OCI-LY3 (cell line): ENCODE results near the gene NUDT21.

Experiments
- H2AFZ ChIP-seq: fragments of 200-600, 300-600 bp; shearing (Covaris generic); 2 replicates; pipeline ENCODE4 v1.6.0; 2014; ENCODE audit warnings: antibody characterized with exemption, low read depth, low read length
- H3K27ac ChIP-seq: fragments of 200-600, 300-600 bp; sonication (generic); 2 replicates; pipeline ENCODE4 v1.5.1; 2014; ENCODE audit warnings: mild to moderate bottlenecking, low read length, moderate library complexity, mixed read lengths
- H3K27me3 ChIP-seq: fragments of 200-600, 300-600 bp; sonication (generic); 2 replicates; pipeline ENCODE4 v1.6.1; 2014; ENCODE audit warnings: low read depth, low read length, mixed read lengths
- H3K36me3 ChIP-seq: fragments of 200-600, 300-600 bp; sonication (generic); replicated peaks from 2 replicates; pipeline ENCODE3; 2014; ENCODE audit warnings: low read depth, low read length, mixed read lengths
- H3K4me1 ChIP-seq: fragments of 300-600, 200-600 bp; sonication (generic); 2 replicates; pipeline ENCODE4 v1.6.1; 2014; ENCODE audit warnings: low read length, mixed read lengths
- H3K4me2 ChIP-seq: fragments of 200-600, 300-600 bp; sonication (generic); 2 replicates; pipeline ENCODE4 v1.6.1; 2014; ENCODE audit warnings: low read length, mixed read lengths
- H3K4me3 ChIP-seq: fragments of 300-600, 200-600 bp; sonication (generic); 2 replicates; pipeline ENCODE4 v1.5.1; 2014; ENCODE audit warnings: antibody characterized with exemption, mild to moderate bottlenecking, low read length, moderate library complexity
- H3K79me2 ChIP-seq: fragments of 300-600, 200-600 bp; shearing (Covaris generic); 2 replicates; pipeline ENCODE4 v1.6.1; 2014; ENCODE audit warnings: mild to moderate bottlenecking, low read length, mixed read lengths
- H3K9ac ChIP-seq: fragments of 300-600, 200-600 bp; shearing (Covaris generic); 2 replicates; pipeline ENCODE4 v1.6.0; 2014; ENCODE audit warnings: mild to moderate bottlenecking, low read length, moderate library complexity
- H3K9me3 ChIP-seq: fragments of 200-600, 300-600 bp; shearing (Covaris generic); 2 replicates; pipeline ENCODE4 v1.6.1; 2014; ENCODE audit warnings: low read length, mixed read lengths; ENCODE audit not compliant: insufficient read depth
- H4K20me1 ChIP-seq: fragments of 200-600, 300-600 bp; sonication (generic); 2 replicates; pipeline ENCODE4 v1.6.1; 2016; ENCODE audit warnings: low read length, mixed read lengths; ENCODE audit not compliant: insufficient read depth
- EZH2phosphoT487 ChIP-seq: fragments of 200-600 bp; shearing (Covaris generic); IDR thresholded peaks from 2 replicates; pipeline ENCODE4 v1.6.1; 2018; ENCODE audit warnings: antibody characterized with exemption, mixed run types, low read depth
- TF ChIP-seq, protein P1 (sequence below): fragments of 200-600, 300-600 bp; sonication (generic); IDR thresholded peaks from 2 replicates; pipeline ENCODE4 v1.5.1; 2014; ENCODE audit warnings: antibody characterized with exemption, low read length, low read depth

The NUDT21 gene

GRCh38 chr16:56475201-56475600, 24.1 kb upstream of the NUDT21 start:
- no peaks in the 10 kb centered on the region for H3K27me3 ChIP-seq
- TF ChIP-seq, protein P1, sequence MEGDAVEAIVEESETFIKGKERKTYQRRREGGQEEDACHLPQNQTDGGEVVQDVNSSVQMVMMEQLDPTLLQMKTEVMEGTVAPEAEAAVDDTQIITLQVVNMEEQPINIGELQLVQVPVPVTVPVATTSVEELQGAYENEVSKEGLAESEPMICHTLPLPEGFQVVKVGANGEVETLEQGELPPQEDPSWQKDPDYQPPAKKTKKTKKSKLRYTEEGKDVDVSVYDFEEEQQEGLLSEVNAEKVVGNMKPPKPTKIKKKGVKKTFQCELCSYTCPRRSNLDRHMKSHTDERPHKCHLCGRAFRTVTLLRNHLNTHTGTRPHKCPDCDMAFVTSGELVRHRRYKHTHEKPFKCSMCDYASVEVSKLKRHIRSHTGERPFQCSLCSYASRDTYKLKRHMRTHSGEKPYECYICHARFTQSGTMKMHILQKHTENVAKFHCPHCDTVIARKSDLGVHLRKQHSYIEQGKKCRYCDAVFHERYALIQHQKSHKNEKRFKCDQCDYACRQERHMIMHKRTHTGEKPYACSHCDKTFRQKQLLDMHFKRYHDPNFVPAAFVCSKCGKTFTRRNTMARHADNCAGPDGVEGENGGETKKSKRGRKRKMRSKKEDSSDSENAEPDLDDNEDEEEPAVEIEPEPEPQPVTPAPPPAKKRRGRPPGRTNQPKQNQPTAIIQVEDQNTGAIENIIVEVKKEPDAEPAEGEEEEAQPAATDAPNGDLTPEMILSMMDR = no peak
- no peak for TF ChIP-seq EZH2phosphoT487
- H3K27ac ChIP-seq = no peak overlapping the region
- H3K4me2 ChIP-seq = no peak overlapping the region
- H3K4me3 ChIP-seq = no peak overlapping the region
- no peaks in the 10 kb centered on the region for H4K20me1 ChIP-seq
- H3K9ac ChIP-seq = no peak overlapping the region
- no peaks in the 10 kb centered on the region for H3K4me1 ChIP-seq
- H2AFZ ChIP-seq = no peak overlapping the region
- peaks cover 56% of the 10 kb centered on the region for H3K36me3 ChIP-seq
- no peaks in the 10 kb centered on the region for H3K79me2 ChIP-seq
- no peaks in the 10 kb centered on the region for H3K9me3 ChIP-seq

GRCh38 chr16:56470666-56471065, 19.5 kb upstream of the NUDT21 start:
- H3K27me3 ChIP-seq = no peaks in the 10 kb centered on the region
- no peak overlapping the region for H3K4me2 ChIP-seq
- no peak overlapping the region for H3K27ac ChIP-seq
- no peaks in the 10 kb centered on the region for H3K4me1 ChIP-seq
- no peak overlapping the region for H2AFZ ChIP-seq
- H3K9ac ChIP-seq = no peak overlapping the region
- H3K4me3 ChIP-seq = no peak overlapping the region
- no peaks in the 10 kb centered on the region for H4K20me1 ChIP-seq
- peaks cover 67% of the 10 kb centered on the region for H3K36me3 ChIP-seq
- TF ChIP-seq, protein P1 = no peak
- no peak for TF ChIP-seq EZH2phosphoT487
- H3K9me3 ChIP-seq = no peaks in the 10 kb centered on the region
- no peaks in the 10 kb centered on the region for H3K79me2 ChIP-seq

DNA sequence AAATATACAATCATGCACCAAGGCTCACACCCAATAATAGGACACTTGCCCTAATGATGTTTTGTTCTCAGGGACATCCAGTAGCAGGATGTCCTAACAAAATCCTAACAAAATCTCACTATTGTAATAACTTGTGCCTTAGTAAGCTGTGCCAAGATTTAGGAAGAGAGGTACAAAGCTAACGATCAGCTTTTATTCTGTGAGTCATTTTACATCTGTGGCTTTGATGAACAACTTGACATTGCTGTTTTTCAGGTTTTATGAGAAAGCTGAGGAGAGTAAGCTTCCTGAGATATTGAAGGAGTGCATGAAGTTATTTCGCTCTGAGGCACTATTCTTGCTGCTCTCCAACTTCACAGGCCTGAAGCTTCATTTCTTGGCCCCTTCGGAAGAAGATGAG, 19.1 kb upstream of the NUDT21 start:
- no peaks in the 10 kb centered on the region for H3K79me2 ChIP-seq
- no peaks in the 10 kb centered on the region for H4K20me1 ChIP-seq
- H3K4me1 ChIP-seq = no peaks in the 10 kb centered on the region
- H2AFZ ChIP-seq = no peak overlapping the region
- TF ChIP-seq, protein P1 = no peak
- TF ChIP-seq EZH2phosphoT487 = no peak
- no peak overlapping the region for H3K27ac ChIP-seq
- no peaks in the 10 kb centered on the region for H3K27me3 ChIP-seq
- no peak overlapping the region for H3K9ac ChIP-seq
- peaks cover 63% of the 10 kb centered on the region for H3K36me3 ChIP-seq
- H3K4me3 ChIP-seq = no peak overlapping the region
- H3K9me3 ChIP-seq = no peaks in the 10 kb centered on the region
- H3K4me2 ChIP-seq = no peak overlapping the region

DNA sequence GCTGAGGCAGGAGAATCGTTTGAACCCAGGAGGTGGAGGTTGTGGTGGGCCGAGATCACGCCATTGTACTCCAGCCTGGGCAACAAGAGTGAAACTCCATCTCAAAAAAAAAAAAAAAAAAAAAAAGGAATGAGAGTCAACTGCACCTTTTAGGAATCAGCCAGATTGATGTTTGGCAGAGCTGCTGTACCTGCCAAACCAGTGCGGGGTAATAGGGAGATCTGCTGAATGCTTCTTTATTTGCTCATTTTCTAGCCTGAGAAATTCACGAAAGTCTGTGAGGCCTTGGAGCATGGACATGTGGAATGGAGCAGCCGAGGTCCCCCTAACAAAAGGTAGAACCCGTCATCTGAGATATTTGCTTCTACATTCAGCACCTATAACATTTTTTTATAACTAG, 18.6 kb upstream of the NUDT21 start:
- Histone ChIP-seq H4K20me1 (no peaks in the 10 kb centered on the region), H3K4me1 (no peaks in the 10 kb centered on the region), H3K4me2 (no peak overlapping the region), H3K9ac (no peak overlapping the region), H3K4me3 (no peak overlapping the region), H3K27me3 (no peaks in the 10 kb centered on the region), H3K79me2 (no peaks in the 10 kb centered on the region), H3K27ac (no peak overlapping the region), H2AFZ (no peak overlapping the region), H3K36me3 (peaks cover 58% of the 10 kb centered on the region), H3K9me3 (no peaks in the 10 kb centered on the region)
- TF ChIP-seq, protein P1 = no peak
- no peak for TF ChIP-seq EZH2phosphoT487
